Central memory CD8-positive, alpha-beta T cell (primary cell): ENCODE results near the gene KRTAP5-2.

ENCODE experiments used
- ATAC-seq: fragments of 150-1000 bp; cut with Tn5 transposase; replicated peaks from 2 replicates; pipeline ENCODE4 v1.10.0; 2022; ENCODE audit warnings: mild to moderate bottlenecking, moderate FRiP score, moderate number of reproducible peaks; ENCODE audit not compliant: poor library complexity, severe bottlenecking; ENCODE audit errors: extremely low read depth
- DNase-seq, 2 donors: peaks; one replicate each; pipeline ENCODE4 v3.0.0; 2021; ENCODE audit warnings: low spot score in 2 of 2
- H3K27ac Mint-ChIP-seq: one replicate; pipeline ENCODE4 v1.8.0; 2022; ENCODE audit warnings: low read depth, mild to moderate bottlenecking, moderate library complexity, mixed read lengths
- H3K27me3 Mint-ChIP-seq: one replicate; pipeline ENCODE4 v1.8.0; 2022; ENCODE audit warnings: mixed read lengths
- H3K36me3 Mint-ChIP-seq: one replicate; pipeline ENCODE4 v1.8.0; 2022; ENCODE audit warnings: mild to moderate bottlenecking, moderate library complexity, mixed read lengths; ENCODE audit not compliant: insufficient read depth
- H3K4me1 Mint-ChIP-seq: one replicate; pipeline ENCODE4 v1.8.0; 2022; ENCODE audit warnings: mixed read lengths
- H3K4me3 Mint-ChIP-seq: one replicate; pipeline ENCODE4 v1.8.0; 2022; ENCODE audit warnings: mild to moderate bottlenecking, moderate library complexity, mixed read lengths
- H3K9me3 Mint-ChIP-seq: one replicate; pipeline ENCODE4 v1.8.0; 2022; ENCODE audit warnings: mixed read lengths

The KRTAP5-2 gene

DNA sequence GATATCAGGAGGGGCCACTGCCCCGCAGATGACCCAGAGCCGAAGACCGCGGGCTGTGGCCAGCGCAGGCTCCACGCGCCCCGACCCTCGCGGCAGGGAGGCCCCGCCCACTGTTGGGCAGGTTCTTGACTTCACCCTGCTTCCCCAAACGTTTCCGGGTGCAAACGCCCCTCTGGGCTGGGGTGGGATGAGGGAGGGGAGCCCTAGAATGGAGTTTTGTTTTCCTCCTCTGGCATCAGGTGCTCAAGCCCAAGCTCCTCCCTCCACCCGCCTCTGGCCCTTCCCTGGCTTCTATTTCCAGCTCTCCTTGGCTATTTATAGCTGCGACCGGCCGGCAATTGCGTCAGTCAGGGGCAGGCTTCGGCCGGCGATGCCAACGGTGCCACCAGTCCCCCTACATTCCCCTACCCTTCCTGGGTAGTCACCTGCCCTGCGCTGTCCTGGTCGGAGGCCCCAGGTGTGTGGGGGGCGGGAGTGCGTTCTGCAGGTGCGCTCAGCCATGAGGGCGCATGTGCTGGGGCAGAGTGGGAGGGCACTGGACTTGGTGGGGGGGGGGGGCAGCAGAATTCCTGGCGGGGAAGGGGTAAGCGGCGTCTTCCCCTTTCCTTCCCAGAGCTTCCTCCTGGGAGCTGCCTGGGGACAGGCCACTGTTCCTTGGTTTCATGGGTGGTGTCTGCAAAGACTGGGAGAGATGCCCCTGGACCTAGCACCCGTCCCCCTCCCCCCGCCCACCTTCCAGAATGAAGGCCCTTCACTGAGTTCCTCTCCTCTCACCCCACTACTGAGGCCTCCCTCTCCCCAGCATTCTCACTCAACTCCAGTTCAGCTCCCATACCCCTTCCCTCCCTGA is 49.6 kb downstream of the KRTAP5-2 start:
- H3K9me3 Mint-ChIP-seq: no peaks in the 10 kb centered on the region
- H3K27me3 Mint-ChIP-seq: peaks cover 32% of the 10 kb centered on the region
- peak overlapping the region; percentile 41 for H3K4me3 Mint-ChIP-seq
- H3K36me3 Mint-ChIP-seq: peaks cover 3% of the 10 kb centered on the region
- H3K4me1 Mint-ChIP-seq: no peaks in the 10 kb centered on the region
- ATAC-seq (no peak), DNase-seq (no peak)
- no peak overlapping the region for H3K27ac Mint-ChIP-seq

DNA sequence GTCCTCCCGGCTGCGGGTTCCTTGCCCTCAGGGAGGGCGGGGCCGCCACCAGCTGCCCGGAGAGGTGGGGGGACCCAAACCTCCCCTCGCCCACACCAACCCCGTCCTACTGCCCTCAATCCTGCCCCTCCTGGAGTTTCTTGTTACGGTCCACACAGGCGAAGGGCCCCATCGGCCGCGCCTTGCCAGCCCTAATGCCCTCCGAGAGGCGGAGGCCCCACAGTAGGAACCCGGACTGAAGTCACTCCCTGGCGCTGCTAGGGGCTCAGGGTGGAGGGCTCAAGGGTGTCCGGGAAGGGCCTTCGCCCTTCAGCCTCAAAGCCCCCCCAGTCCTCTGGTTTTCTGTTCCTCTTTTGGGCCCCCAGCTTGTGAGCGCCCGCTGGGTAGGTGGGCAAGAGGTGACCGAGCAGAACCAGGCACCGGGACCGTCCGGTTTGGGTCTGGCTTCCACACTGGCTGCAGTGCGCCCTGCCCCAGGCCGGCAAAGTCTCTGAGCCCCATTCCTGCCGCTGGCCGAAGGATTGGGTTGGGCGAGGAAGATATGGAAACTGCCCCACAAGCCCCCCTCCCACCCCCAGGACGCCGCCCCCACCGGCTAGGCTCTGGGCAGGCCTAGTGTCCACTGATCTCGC is 50.5 kb downstream of the KRTAP5-2 start:
- peak overlapping the region; percentile 51 for H3K4me3 Mint-ChIP-seq
- no peaks in the 10 kb centered on the region for H3K36me3 Mint-ChIP-seq
- ATAC-seq: no peak
- no peak overlapping the region for H3K27ac Mint-ChIP-seq
- no peaks in the 10 kb centered on the region for H3K9me3 Mint-ChIP-seq
- peaks cover 32% of the 10 kb centered on the region for H3K27me3 Mint-ChIP-seq
- no peaks in the 10 kb centered on the region for H3K4me1 Mint-ChIP-seq
- DNase-seq: no peak
